HG02981 (cell line): ENCODE results near the gene DMPK.

ENCODE experiments used
- ATAC-seq: cut with Tn5 transposase; IDR thresholded peaks from one replicate; pipeline ENCODE4 v1.9.1; 2021; ENCODE audit warnings: mild to moderate bottlenecking, moderate library complexity; ENCODE audit not compliant: unreplicated experiment

Gene DMPK

GRCh38 chr19:45789035-45789786 is 6.9 kb upstream of the DMPK start:
- ATAC-seq = no peak

- no peak for ATAC-seq
Measured at GRCh38 chr19:45786533-45786894, 4.2 kb upstream of the DMPK start.

- no peak for ATAC-seq
Measured at GRCh38 chr19:45785781-45786532, 3.7 kb upstream of the DMPK start.

GRCh38 chr19:45785097-45785496 is 2.8 kb upstream of the DMPK start:
- ATAC-seq = no peak

GRCh38 chr19:45784096-45784495 is 1.8 kb upstream of the DMPK start:
- no peak for ATAC-seq

- no peak for ATAC-seq
Measured at GRCh38 chr19:45782820-45783785, 813 bp upstream of the DMPK start.

GRCh38 chr19:45781214-45782161 is 802 bp downstream of the DMPK start:
- no peak for ATAC-seq

- no peak for ATAC-seq
Measured at GRCh38 chr19:45780448-45781213, 1.7 kb downstream of the DMPK start.

GRCh38 chr19:45780146-45780447 is 2.2 kb downstream of the DMPK start:
- no peak for ATAC-seq

GRCh38 chr19:45779231-45780145 is 2.8 kb downstream of the DMPK start:
- peak; percentile 70 for ATAC-seq

GRCh38 chr19:45778010-45778661 is 4.2 kb downstream of the DMPK start:
- no peak for ATAC-seq

- no peak for ATAC-seq
Measured at GRCh38 chr19:45777395-45777961, 4.8 kb downstream of the DMPK start.

- ATAC-seq = no peak
Measured at GRCh38 chr19:45774765-45775164, 7.5 kb downstream of the DMPK start.

GRCh38 chr19:45773384-45773783 is 8.9 kb downstream of the DMPK start:
- ATAC-seq = no peak

- no peak for ATAC-seq
Measured at GRCh38 chr19:45772912-45773311, 9.4 kb downstream of the DMPK start.

GRCh38 chr19:45772130-45772840 is 10.0 kb downstream of the DMPK start:
- no peak for ATAC-seq

- ATAC-seq = no peak
Measured at GRCh38 chr19:45771311-45771933, 10.9 kb downstream of the DMPK start.
